Measurements from ENCODE around the gene OR1C1.
"Not testable (repeated sequence)": the region's sequence is repeated elsewhere in the genome, so short reads cannot be mapped to it uniquely, and the experiment has no call there.

OR1C1 gene, protein sequence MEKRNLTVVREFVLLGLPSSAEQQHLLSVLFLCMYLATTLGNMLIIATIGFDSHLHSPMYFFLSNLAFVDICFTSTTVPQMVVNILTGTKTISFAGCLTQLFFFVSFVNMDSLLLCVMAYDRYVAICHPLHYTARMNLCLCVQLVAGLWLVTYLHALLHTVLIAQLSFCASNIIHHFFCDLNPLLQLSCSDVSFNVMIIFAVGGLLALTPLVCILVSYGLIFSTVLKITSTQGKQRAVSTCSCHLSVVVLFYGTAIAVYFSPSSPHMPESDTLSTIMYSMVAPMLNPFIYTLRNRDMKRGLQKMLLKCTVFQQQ

DNA sequence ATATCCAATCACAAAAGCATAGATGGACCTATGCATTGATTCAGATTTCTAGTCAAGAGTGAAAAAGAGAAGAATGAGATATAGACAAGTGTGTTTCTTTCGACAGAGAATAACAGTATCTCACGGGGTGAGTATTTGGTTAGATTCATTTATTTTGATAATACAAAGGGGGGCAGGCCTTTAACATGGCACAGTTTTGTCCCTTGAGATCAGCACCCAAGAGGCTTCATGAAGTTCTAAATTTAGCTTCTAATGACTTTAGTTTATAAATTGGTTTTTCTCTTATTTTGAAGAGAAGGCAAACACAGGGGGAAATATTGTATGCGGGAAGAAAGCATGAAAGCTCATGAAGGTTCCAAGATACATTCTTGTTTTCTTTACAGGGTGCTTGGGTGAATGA lies at the start of gene OR1C1:
Gene OR1C1, minus strand, starts transcription at position 101 of the 400 bp plus-strand sequence. CDS start 2,150 bp downstream, outside the sequence.
- no peak for DNase-seq (ENCODE audit: low spot score)

DNA sequence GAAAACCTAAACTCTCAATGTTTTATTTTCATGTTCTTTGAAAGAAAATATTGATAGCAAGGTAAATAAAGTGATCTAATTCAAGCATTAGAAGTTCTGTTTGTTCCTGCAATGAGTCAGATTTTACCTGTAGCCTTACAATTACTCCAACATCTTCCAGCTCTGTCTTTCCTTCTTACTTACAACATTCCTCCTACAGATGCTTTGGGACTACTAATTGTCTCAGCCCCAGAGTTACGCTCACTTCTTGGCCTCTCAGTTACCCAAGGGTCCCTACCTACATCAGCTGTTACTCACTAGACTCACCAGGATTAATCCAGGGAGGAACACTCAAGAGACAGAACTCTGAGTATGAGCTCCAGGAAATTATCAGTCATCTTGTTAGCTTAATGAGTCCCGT lies 37.2 kb upstream of the OR1C1 start:
- DNase-seq (ENCODE audit: low spot score): no peak

DNA sequence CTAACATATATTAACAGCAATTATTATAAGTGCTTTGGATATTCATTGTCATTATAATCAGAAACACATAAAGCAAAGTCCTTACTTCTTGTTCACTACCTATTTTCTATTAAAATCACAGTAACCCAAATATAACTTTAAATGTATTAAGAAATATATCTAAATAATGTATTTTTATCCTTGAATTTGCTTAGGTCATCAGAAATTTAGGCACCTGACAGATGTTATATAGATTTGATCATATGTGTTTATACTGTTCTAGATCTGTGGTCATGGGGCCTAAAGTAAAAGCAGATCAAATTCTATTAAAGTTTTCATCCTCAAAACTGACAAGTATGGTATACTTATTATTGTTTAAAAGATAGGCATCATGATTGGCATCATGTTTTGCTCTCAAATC lies 9.2 kb upstream of the OR1C1 start:
- DNase-seq (ENCODE audit: low spot score): no peak

DNA sequence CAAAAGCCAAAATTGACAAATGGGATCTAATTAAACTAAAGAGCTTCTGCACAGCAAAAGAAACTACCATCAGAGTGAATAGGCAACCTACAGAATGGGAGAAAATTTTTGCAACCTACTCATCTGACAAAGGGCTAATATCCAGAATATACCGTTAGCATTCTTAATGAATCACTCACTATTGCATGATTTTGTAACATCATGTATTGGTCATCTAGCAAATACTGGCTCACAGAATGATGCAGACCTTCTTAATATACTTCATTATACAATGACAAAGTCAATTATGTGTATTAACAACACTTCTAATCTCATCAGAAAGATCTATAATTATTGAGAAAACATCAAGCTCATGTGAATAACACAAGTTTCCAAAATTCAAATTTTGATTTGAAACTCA lies 6.0 kb downstream of the OR1C1 start:
- not testable (repeated sequence) for DNase-seq (ENCODE audit: low spot score)

DNA sequence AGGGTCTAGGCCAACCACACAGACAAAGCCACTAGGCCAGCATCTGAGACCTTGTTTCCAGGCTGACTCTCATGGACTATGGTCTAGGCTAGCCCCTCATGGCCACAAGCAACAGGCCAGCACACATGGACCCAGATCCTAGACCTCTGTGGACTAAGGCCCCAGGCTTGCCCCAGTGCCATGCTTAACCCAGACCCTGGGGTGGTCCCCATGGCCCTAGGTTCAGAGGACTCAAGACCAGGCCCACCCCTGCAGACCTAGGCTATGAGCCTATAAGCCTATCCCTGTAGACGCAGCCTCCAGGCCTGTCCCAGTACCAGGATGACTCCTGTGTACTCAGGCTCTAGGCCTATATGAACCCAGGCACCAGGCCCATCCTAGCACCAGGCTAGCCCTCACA lies 10.5 kb downstream of the OR1C1 start:
- DNase-seq (ENCODE audit: low spot score): no peak

DNA sequence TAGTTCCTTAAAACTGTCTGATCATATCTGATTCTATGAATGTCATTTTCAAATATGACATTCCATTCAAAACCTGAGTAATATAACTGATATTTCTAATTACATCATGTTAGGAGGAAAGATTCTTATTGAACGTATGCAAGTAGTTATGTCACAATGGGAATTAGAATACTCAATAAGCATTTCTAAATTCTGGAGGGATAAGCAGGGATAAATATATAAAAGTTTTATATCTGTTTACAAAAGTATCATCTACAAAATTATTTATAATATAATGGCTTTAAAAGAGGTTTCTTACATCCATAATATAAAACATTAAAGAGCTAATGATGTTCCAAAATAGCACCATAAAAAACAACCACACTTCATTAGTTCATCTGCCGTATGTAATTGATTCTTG lies 12.3 kb downstream of the OR1C1 start, which contains the start of gene OR14A2:
Gene OR14A2, minus strand, starts transcription at position 101 of the 400 bp plus-strand sequence.
- DNase-seq (ENCODE audit: low spot score): no peak

DNA sequence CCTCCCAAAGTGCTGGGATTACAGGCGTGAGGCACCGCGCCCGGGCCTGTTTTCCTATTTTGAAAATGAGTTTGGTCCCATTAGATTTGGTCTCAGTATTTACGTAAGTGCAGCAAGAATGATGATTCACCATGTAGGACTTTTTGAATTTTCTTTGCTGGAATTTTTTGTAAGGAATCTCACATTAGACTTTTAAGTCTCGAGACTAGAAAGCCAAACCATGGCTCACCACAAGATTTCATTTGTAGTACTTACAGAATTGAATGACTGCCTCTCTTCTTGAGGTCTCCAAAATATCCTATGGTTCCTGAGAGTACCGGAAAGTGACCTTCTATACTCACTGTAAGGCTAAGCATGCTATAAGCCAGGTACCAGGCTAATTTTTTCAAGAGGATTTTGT lies 12.7 kb downstream of the OR1C1 start:
- no peak for DNase-seq (ENCODE audit: low spot score)

DNA sequence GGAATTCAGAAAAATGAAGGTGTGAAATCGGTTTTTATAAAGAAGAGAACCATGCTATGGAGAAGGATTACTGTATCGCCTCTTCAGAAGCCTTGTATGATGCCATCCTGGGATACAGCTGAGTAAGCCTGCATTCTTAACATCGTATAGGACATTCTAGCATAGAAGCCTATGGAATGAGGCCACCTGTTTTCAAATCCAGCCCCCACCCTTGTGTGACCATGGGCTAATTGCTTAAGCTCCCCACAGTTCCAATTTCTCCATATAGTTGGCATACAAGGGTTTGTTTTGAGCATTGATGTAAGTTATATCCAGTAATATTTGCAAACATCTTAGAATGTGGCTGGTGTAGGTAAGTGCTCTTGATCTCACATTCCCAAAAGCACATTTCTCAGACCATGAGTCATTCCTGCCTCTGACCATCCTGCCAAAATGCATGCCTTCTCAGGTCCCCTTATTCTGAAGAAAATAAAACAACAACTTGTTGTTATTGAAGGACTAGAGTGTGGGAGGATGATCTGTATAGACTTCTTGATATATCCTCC lies 13.9 kb downstream of the OR1C1 start:
- no peak for DNase-seq (ENCODE audit: low spot score)

DNA sequence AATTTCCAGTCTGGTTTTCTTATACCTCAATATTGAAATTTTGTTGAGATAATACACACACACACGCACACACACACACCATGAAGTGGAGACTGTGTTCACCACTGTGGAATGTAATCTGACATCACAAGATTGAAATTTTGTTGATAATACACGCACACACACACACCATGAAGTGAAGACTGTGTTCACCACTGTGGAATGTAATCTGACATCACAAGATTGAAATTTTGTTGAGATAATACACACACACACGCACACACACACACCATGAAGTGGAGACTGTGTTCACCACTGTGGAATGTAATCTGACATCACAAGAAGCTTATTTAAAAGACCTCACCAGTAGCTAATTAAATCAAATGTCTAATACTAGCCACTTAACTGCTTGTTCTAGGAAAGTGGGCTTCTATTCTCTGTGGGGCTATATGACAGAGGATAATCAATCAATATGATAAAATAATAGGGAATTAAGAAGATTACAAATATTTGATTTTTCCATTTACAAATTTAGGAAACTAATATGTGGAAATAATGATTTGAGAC lies 18.1 kb downstream of the OR1C1 start:
- not testable (repeated sequence) for DNase-seq (ENCODE audit: low spot score)

DNA sequence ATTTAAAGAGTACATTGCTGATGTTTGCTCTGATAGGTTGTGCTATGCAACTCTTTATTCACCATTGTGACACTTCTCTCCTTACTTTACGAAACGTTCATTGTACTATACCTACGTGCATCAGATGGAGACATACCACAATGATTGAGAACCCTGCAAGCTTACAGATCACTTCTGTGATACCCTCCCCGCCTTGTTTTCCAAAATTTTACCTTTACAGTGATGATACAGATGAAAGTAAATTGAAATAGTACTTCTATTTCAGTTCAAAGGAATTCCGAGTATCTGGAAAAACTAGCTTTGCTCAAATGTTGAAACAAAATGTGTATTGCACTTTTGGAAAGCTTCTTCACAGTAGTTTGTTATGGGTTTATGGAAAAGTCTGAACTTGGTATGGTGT lies 18.6 kb downstream of the OR1C1 start:
- no peak for DNase-seq (ENCODE audit: low spot score)

DNA sequence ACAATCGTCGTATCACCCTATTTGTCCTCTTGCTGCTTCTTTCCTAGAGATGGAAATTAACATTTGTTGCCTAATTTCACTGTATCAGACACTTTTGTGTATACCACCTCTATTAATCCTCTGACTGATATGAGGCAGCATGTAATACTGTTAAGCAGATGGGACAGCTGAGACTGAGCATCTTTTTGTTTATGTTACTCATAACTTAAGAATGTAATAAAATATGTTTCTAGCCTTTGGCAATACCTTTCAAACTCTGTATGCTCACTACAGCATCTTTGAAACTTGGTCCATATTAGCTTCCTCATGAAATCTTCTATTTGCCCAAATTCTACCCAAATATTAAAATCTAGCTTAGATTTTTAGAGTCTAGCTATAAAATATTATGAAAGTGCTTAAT lies 19.6 kb downstream of the OR1C1 start:
- DNase-seq (ENCODE audit: low spot score): no peak

DNA sequence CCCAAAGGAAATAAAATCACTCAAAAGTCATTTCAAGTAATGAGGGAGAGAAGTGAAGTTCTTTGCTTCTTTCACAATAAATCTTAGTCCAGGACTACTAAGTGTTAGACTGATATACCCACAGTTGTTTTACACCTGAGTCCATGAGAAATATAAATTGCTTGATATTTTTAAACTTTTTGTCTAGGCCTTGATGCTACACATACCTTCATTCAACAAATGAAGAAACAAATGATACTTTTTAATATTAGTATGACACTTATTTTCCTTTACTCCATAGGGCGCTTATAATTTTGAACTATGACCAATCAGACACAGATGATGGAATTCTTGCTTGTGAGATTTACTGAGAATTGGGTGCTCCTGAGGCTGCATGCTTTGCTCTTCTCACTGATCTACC lies 22.0 kb downstream of the OR1C1 start, which contains the start of gene OR14K1:
Gene OR14K1, plus strand, starts transcription at position 301 of the 400 bp plus-strand sequence. Its CDS starts 0 bp downstream, at position 301.
- DNase-seq (ENCODE audit: low spot score): no peak

DNA sequence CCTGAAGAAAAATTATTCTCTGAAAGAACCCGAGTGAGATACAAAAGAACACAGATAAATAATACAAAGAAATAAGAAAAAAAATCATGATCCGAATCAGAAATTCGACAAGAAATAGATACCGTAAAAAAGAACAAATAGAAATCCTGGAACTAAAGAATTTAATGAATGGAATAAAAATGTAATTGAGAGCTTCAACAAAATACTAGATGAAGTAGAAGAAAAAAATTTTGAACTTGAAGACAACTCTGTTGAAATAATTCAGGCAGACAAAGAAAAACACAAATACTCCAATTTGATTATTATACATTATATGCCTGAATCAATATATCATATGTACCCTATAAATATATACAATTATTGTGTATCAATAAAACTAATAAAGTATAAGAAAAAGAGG lies 39.1 kb downstream of the OR1C1 start:
- DNase-seq (ENCODE audit: low spot score): no peak

DNA sequence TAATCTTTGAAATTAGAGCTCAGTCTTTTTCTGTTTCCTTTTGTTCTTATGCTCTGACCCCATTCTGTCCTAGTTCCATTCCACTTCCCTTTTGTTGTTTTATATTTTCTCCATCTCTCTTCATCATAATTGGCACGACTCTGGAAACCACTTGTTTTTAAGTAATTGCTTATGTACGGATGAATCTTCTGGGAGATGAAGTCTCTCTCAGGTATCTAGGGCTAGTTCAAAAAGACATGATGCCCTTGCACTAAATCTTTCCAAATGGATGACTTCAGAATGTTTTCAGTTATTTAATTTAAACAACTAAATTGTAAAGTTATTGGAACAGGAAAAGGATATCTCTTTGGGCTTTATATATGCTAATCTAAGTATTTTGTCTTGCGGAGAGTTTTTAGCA lies 43.8 kb downstream of the OR1C1 start, which contains the start of gene OR6F1:
Gene OR6F1, minus strand, starts transcription at position 101 of the 400 bp plus-strand sequence. CDS start 3,891 bp downstream, outside the sequence.
- DNase-seq (ENCODE audit: low spot score): no peak

DNA sequence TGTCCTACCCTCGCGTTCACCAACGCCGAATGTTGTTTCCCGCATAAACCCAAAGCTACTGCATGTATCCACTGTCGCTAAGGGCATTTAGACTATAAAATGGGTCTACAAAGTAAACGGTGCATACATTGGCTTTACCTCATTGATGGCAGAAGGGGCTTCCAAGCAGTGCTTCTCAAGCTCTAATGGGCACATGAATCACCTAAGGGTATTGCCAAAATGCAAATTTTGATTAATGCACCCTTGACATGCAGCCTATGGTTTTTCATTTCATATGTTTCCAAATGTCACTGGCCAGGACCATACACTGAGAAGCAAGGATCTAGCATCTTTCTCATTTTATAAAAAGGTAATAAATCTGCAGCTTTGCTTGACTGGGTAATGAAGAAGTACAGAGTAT lies 46.6 kb downstream of the OR1C1 start:
- DNase-seq (ENCODE audit: low spot score): no peak

DNA sequence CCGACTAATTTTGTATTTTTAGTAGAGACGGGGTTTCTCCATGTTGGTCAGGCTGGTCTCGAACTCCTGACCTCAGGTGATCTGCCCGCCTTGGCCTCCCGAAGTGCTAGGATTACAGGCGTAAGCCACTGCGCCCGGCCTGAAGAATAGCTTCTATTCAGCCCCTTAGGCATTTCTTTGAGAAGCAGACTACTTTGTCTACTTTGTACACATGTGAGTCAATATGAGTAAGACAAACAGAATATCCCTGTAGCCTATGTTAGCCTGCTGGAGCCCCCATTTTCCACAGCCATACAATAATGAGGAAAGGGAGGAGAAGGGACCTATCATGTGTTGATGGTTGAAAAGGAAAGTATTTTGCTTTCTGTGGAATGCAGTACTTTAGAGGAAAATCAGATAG lies 49.7 kb downstream of the OR1C1 start:
- not testable (repeated sequence) for DNase-seq (ENCODE audit: low spot score)
